CD8-positive, alpha-beta memory T cell (primary cell): ENCODE results near the gene PYM1. TPM values are rescaled to one million over a fixed set of nuclear protein-coding genes. Genes with fewer than 3 reads are reported as not detected.

ENCODE experiments used
- CTCF ChIA-PET: fragments of 350-600 bp; sonication (Branson Sonifier 250); formaldehyde crosslinking; loops from one replicate; lab custom pipeline; 2021; ENCODE audit warnings: antibody characterized with exemption; lab: Charles Lee
- POLR2A ChIA-PET: fragments of 350-600 bp; sonication (Branson Sonifier 250); formaldehyde crosslinking; loops from one replicate; lab custom pipeline; 2021; ENCODE audit warnings: antibody characterized with exemption; lab: Charles Lee
- DNase-seq, 5 donors: peaks; one replicate each; pipeline versions ENCODE4 v3.0.0 to v3.0.0-alpha.2; 2020 to 2022; ENCODE audit warnings: mixed read lengths in 1 of 5
- H3K27ac ChIP-seq: one replicate; pipeline ENCODE4 v1.7.0; 2013; ENCODE audit warnings: low read depth, mild to moderate bottlenecking, low read length, moderate library complexity
- H3K27me3 ChIP-seq: 2 replicates; pipeline ENCODE4 v1.7.0; 2013; ENCODE audit warnings: low read length, mild to moderate bottlenecking; ENCODE audit not compliant: insufficient read depth, poor library complexity, severe bottlenecking
- H3K36me3 ChIP-seq: 2 replicates; pipeline ENCODE4 v1.7.0; 2013; ENCODE audit warnings: mild to moderate bottlenecking, low read length, moderate library complexity; ENCODE audit not compliant: insufficient read depth
- H3K4me1 ChIP-seq: 2 replicates; pipeline ENCODE4 v1.7.0; 2013; ENCODE audit warnings: mild to moderate bottlenecking, low read length, moderate library complexity; ENCODE audit not compliant: insufficient read depth
- H3K4me3 ChIP-seq: 2 replicates; pipeline ENCODE4 v1.7.0; 2013; ENCODE audit warnings: mild to moderate bottlenecking, low read length
- H3K9me3 ChIP-seq: 2 replicates; pipeline ENCODE4 v1.7.0; 2013; ENCODE audit warnings: mild to moderate bottlenecking, low read length
- H3K27ac Mint-ChIP-seq, 8 donors: one replicate each; pipeline ENCODE4 v1.8.0; 2020 to 2021; ENCODE audit warnings: mixed read lengths in 8 of 8, mild to moderate bottlenecking in 6 of 8, inconsistent platforms in 3 of 8, moderate library complexity in 3 of 8
- H3K27me3 Mint-ChIP-seq, 2 donors: one replicate each; pipeline ENCODE4 v1.8.0; 2020 to 2021; ENCODE audit warnings: mixed read lengths in 2 of 2, mild to moderate bottlenecking in 1 of 2, moderate library complexity in 1 of 2
- H3K36me3 Mint-ChIP-seq, 3 donors: one replicate each; pipeline ENCODE4 v1.8.0; 2020 to 2021; ENCODE audit warnings: mixed read lengths in 3 of 3, inconsistent platforms in 1 of 3, mild to moderate bottlenecking in 1 of 3
- H3K4me1 Mint-ChIP-seq, 3 donors: one replicate each; pipeline ENCODE4 v1.8.0; 2020 to 2021; ENCODE audit warnings: mixed read lengths in 3 of 3, inconsistent platforms in 1 of 3, mild to moderate bottlenecking in 1 of 3
- H3K4me3 Mint-ChIP-seq, 7 donors: one replicate each; pipeline ENCODE4 v1.8.0; 2020 to 2021; ENCODE audit warnings: mixed read lengths in 7 of 7, mild to moderate bottlenecking in 6 of 7, moderate library complexity in 4 of 7, inconsistent platforms in 2 of 7
- H3K9me3 Mint-ChIP-seq, 5 donors: one replicate each; pipeline ENCODE4 v1.8.0; 2020 to 2022; ENCODE audit warnings: mixed read lengths in 5 of 5, mild to moderate bottlenecking in 3 of 5, moderate library complexity in 2 of 5, inconsistent platforms in 1 of 5
- polyA plus RNA-seq: library from polyadenylated mRNA; unstranded; fragments of 300-500 nt; fragmentation: Illumina TruSeq; gene quantifications from one replicate; pipeline ENCODE4 v1.2.3, GENCODE V29; 2021
- total RNA-seq, 2 experiments: library from RNA; stranded (reverse); gene quantifications; one replicate each; pipeline ENCODE4 v1.2.3, GENCODE V29; 2021

PYM1 gene
- total and polyA plus RNA-seq, 3 experiments from 2014 or later = 35.8 to 80.8 (median 38.4) TPM

DNA sequence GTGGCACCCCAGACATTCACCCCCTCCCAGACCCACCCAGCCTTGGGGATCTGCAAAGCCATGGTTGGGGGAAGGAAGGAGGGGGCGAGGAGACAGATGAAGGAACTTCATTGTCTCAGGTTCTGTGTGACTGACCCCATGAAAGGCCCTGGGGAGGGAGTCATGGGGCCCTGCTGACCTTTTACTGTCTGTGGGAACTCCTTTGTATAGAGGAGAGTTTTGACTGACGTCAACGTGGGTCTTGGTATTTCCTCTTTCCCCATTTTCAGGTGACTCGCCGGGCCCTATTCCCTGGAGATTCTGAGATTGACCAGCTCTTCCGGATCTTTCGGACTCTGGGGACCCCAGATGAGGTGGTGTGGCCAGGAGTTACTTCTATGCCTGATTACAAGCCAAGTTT lies 43.1 kb upstream of the PYM1 start:
- no peaks in the 10 kb centered on the region for H3K27me3 Mint-ChIP-seq
- no peaks in the 10 kb centered on the region for H3K9me3 ChIP-seq
- CTCF ChIA-PET = interaction anchor here (0.9 to 1.6 kb wide), 2 partner anchors 12 to 115 kb away, joined by 3 to 5 read pairs; no protein-coding TSS in a partner anchor

DNA sequence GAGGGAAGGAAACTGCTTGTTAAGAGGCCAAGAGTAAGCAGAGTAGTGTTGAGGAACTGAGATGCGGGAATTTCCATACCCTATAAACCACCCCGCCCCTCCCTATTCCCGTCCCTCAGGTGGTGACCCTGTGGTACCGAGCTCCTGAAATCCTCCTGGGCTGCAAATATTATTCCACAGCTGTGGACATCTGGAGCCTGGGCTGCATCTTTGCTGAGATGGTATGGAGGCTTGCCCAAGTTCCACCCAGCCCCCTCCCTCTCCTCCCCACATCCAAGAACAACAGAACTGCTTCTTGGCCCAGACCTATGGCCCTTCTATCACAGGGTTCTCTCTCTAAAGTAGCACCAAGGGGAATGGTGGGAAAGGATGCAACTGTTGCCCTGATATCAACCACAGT lies 41.7 kb upstream of the PYM1 start:
- H3K4me1 Mint-ChIP-seq = peaks cover 26 to 32% (median 29%) of the 10 kb centered on the region in 3 donors
- no peak overlapping the region for H3K27ac Mint-ChIP-seq
- Histone ChIP-seq H3K27me3 (no peaks in the 10 kb centered on the region), H3K4me1 (peaks cover 31% of the 10 kb centered on the region), H3K36me3 (no peaks in the 10 kb centered on the region), H3K27ac (no peak overlapping the region), H3K9me3 (no peaks in the 10 kb centered on the region), H3K4me3 (no peak overlapping the region)
- ChIA-PET CTCF (interaction anchor here (1.3 to 1.8 kb wide), 3 partner anchors 8 to 26 kb away, joined by 3 to 5 read pairs (median 3); no protein-coding TSS in a partner anchor), POLR2A (interaction anchor here (1.5 kb wide), 1 partner anchor 13 kb away, joined by 4 read pairs; no protein-coding TSS in a partner anchor)
- no peaks in the 10 kb centered on the region for H3K27me3 Mint-ChIP-seq
- DNase-seq = no peak
- peak overlapping the region in 1 of 7 donors; percentile 41 for H3K4me3 Mint-ChIP-seq
- peaks cover 0 to 11% (median 0%) of the 10 kb centered on the region in 3 donors for H3K36me3 Mint-ChIP-seq
- no peaks in the 10 kb centered on the region for H3K9me3 Mint-ChIP-seq

More for the DNA sequence above, 43.1 kb upstream of the PYM1 start:
- H3K4me1 Mint-ChIP-seq = peaks cover 25 to 26% (median 26%) of the 10 kb centered on the region in 3 donors
- Histone ChIP-seq H3K4me3 (no peak overlapping the region), H3K27ac (no peak overlapping the region), H3K4me1 (peaks cover 39% of the 10 kb centered on the region), H3K27me3 (no peaks in the 10 kb centered on the region), H3K36me3 (no peaks in the 10 kb centered on the region)
- peak overlapping the region in 1 of 7 donors; percentile 34 for H3K4me3 Mint-ChIP-seq
- DNase-seq = no peak
- peaks cover 0 to 12% (median 0%) of the 10 kb centered on the region in 3 donors for H3K36me3 Mint-ChIP-seq
- H3K9me3 Mint-ChIP-seq = no peaks in the 10 kb centered on the region
- POLR2A ChIA-PET = interaction anchor here (0.7 kb wide), 1 partner anchor 250 kb away, joined by 10 read pairs; no protein-coding TSS in a partner anchor
- H3K27ac Mint-ChIP-seq = peak overlapping the region in 1 of 8 donors; percentile 11

DNA sequence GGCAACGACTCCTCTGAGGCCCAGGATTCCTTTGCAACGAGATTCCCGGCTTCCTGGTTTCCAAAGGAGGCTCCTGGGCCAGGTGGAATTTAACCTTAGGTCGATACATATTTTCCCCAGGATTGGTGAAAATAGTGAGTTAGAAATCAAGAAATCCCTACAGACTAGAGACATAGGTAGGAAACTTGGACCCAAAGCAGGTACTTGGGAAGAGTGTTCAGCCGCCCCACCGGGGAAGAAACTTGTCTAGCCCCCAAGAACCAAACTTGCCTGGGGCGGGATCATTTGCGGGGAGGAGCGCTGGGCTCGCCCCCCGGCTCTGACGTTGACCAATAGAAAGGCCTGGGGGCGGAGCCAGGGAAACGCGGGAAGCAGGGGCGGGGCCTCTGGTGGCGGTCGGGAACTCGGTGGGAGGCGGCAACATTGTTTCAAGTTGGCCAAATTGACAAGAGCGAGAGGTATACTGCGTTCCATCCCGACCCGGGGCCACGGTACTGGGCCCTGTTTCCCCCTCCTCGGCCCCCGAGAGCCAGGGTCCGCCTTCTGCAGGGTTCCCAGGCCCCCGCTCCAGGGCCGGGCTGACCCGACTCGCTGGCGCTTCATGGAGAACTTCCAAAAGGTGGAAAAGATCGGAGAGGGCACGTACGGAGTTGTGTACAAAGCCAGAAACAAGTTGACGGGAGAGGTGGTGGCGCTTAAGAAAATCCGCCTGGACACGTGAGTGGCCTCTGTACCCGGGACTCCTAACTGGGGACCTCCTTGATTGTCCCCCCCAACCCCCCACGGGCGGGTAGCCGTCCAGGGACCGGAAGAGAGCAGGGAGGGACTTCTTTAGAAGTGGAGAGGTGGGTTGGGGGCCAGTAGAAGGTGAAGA lies 39.0 kb upstream of the PYM1 start, which contains the start of gene CDK2:
Gene CDK2, plus strand, starts transcription at position 423 of the 874 bp plus-strand sequence. Its CDS starts 179 bp downstream, at position 602.
- Histone ChIP-seq H3K27ac (peak within 1 kb of the TSS; percentile 71), H3K4me3 (peak within 1 kb of the TSS; percentile 82), H3K4me1 (peaks cover 21% of the 10 kb centered on the region), H3K9me3 (no peaks in the 10 kb centered on the region), H3K36me3 (no peaks in the 10 kb centered on the region), H3K27me3 (no peaks in the 10 kb centered on the region)
- DNase-seq = peak; percentile 83 to 92 (median 88)
- H3K27me3 Mint-ChIP-seq = no peaks in the 10 kb centered on the region
- peaks cover 26 to 32% (median 29%) of the 10 kb centered on the region in 3 donors for H3K4me1 Mint-ChIP-seq
- H3K4me3 Mint-ChIP-seq = peak within 1 kb of the TSS; percentile 87 to 96 (median 90)
- CTCF ChIA-PET = no interaction called here
- POLR2A ChIA-PET = interaction anchor here (0.6 kb wide), 1 partner anchor 39 kb away, joined by 5 read pairs; no protein-coding TSS in a partner anchor
- peaks cover 0 to 11% (median 0%) of the 10 kb centered on the region in 3 donors for H3K36me3 Mint-ChIP-seq
- peak within 1 kb of the TSS; percentile 57 to 97 (median 88) for H3K27ac Mint-ChIP-seq
- no peaks in the 10 kb centered on the region for H3K9me3 Mint-ChIP-seq

DNA sequence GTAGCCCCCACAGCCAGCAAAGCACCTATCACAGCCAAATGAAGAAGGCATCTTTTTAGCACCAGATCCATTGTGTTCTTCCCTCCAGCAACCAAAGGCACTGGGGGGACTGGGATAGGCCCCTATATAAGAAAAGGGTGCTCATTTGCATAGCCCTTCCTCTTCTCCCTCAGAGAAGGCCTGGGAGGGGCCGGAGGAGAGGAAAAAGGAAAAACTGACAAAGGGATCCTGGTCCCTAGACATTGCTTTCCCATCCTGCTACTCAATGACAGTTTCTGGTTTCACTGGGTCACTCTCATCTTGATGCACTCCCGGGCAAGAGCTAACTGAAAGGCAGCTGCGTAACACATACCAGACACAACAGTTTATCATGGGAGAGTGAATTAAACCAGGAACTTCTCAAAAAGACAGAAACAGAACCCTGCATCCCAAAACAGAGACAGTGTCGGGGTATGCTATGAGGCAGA lies 38.3 kb upstream of the PYM1 start, which contains the start of gene PMEL:
Gene PMEL, minus strand, starts transcription at position 102 of the 467 bp plus-strand sequence. Its CDS starts 31 bp downstream, at position 71.
- Histone ChIP-seq H3K4me1 (peaks cover 21% of the 10 kb centered on the region), H3K36me3 (no peaks in the 10 kb centered on the region), H3K4me3 (peak within 1 kb of the TSS; percentile 82), H3K27ac (peak within 1 kb of the TSS; percentile 71), H3K9me3 (no peaks in the 10 kb centered on the region), H3K27me3 (no peaks in the 10 kb centered on the region)
- no peaks in the 10 kb centered on the region for H3K9me3 Mint-ChIP-seq
- H3K27me3 Mint-ChIP-seq = no peaks in the 10 kb centered on the region
- POLR2A ChIA-PET = interaction anchor here (0.9 kb wide), 1 partner anchor 211 kb away, joined by 5 read pairs; no protein-coding TSS in a partner anchor
- peak within 1 kb of the TSS; percentile 57 to 97 (median 86) for H3K27ac Mint-ChIP-seq
- H3K36me3 Mint-ChIP-seq = peaks cover 0 to 10% (median 0%) of the 10 kb centered on the region in 3 donors
- peak within 1 kb of the TSS; percentile 87 to 96 (median 90) for H3K4me3 Mint-ChIP-seq
- peaks cover 26 to 32% (median 29%) of the 10 kb centered on the region in 3 donors for H3K4me1 Mint-ChIP-seq
- no peak for DNase-seq
- CTCF ChIA-PET = no interaction called here

DNA sequence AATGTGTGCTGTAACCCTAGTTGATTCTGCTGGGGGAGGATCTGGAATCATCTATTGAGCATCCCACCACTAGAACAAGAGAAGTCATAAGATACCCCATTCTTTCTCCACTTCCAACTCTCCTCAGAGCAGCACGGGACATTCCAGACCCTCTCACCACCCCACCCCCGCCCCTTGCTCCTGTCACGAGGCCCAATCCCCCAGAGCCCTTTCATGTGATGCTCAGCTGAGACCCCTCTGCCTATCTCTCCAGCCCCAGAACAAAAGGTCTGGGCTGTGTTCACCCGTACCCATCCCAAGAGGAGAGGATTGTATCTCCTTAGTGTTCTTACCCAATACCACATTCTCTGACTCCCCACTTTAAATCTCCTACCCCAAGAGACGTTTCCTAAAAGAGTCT lies 37.5 kb upstream of the PYM1 start:
- H3K27ac Mint-ChIP-seq = peak overlapping the region in 3 of 8 donors; percentile 66 to 90 (median 87)
- no peak for DNase-seq
- Histone ChIP-seq H3K9me3 (no peaks in the 10 kb centered on the region), H3K4me1 (peaks cover 21% of the 10 kb centered on the region), H3K36me3 (no peaks in the 10 kb centered on the region), H3K4me3 (no peak overlapping the region), H3K27ac (no peak overlapping the region), H3K27me3 (no peaks in the 10 kb centered on the region)
- peak overlapping the region in 6 of 7 donors; percentile 47 to 90 (median 88) for H3K4me3 Mint-ChIP-seq
- ChIA-PET CTCF (no interaction called here), POLR2A (interaction anchor here (0.9 kb wide), 1 partner anchor 211 kb away, joined by 5 read pairs; no protein-coding TSS in a partner anchor)
- peaks cover 0 to 7% (median 0%) of the 10 kb centered on the region in 3 donors for H3K36me3 Mint-ChIP-seq
- H3K4me1 Mint-ChIP-seq = peaks cover 26 to 32% (median 29%) of the 10 kb centered on the region in 3 donors
- H3K27me3 Mint-ChIP-seq = no peaks in the 10 kb centered on the region
- no peaks in the 10 kb centered on the region for H3K9me3 Mint-ChIP-seq

DNA sequence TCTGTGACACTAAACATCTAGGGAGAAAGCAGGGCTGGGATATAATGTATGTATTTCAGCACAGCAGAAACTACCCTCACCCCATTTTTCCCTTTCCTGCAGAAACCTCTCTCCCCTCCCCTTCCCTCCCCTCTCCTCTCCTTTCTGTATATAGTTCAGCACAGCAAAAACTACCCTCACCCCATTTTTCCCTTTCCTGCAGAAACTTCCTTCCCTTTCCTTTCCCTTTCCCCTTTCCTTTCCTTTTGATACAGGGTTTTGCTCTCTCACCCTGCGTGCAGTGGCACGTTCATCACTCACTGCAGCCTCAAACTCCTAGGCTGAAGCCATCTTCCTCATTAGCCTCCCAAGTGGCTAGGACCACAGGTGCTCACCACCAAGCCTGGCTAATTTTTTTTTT lies 36.1 kb upstream of the PYM1 start:
- H3K27ac Mint-ChIP-seq = no peak overlapping the region

DNA sequence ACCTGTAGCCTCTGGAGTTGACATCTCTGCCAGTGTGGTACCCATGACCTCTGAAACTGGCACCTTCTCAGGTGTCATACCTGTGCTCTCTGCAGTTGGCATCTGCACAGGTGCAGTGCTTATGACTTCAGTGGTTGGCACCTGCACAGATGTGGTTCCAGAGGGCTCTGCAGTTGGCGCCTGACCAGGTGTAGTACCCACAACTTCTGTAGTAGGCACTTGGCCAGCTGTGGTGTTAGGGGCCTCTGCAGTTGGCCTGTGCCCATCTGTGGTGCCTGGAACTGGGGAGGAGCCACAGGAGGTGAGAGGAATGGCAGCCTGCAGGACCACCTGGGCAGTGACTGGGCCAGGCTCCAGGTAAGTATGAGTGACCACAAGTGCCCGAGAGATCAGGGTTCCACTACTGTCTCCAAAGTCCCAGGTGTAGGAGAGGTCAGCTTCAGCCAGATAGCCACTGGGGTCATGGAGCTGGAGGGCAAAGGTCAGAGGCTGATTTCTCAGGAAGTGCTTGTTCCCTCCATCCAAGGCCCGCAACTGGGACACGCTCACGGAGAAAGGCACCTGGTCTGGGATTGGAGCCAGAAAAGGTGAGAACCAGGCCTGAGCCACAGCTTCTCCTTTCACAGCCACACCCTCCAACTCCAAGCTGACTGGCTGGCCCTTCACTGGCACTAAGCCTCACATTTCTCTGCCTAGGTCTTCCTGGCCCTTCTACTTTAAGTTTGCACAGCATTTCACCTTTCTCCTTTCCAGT lies 29.6 kb upstream of the PYM1 start:
- Mint-ChIP-seq H3K4me3 (no peak overlapping the region), H3K27me3 (no peaks in the 10 kb centered on the region), H3K36me3 (peaks cover 0 to 35% (median 5%) of the 10 kb centered on the region in 3 donors), H3K9me3 (no peaks in the 10 kb centered on the region), H3K4me1 (peaks cover 8 to 18% (median 11%) of the 10 kb centered on the region in 3 donors), H3K27ac (peak overlapping the region; percentile 70 to 96 (median 82))
- Histone ChIP-seq H3K4me3 (no peak overlapping the region), H3K4me1 (peaks cover 11% of the 10 kb centered on the region), H3K36me3 (peaks cover 19% of the 10 kb centered on the region), H3K27me3 (no peaks in the 10 kb centered on the region), H3K27ac (no peak overlapping the region), H3K9me3 (no peaks in the 10 kb centered on the region)
- ChIA-PET POLR2A (interaction anchor here (0.8 to 2.4 kb wide), 5 partner anchors 9 to 27 kb away, joined by 3 to 12 read pairs (median 4); partner anchors contain the start of gene RAB5B), CTCF (no interaction called here)
- no peak for DNase-seq

More for the DNA sequence above, 36.1 kb upstream of the PYM1 start:
- DNase-seq = no peak
- peak overlapping the region in 1 of 7 donors; percentile 34 for H3K4me3 Mint-ChIP-seq
- H3K9me3 Mint-ChIP-seq = no peaks in the 10 kb centered on the region
- H3K36me3 ChIP-seq = no peaks in the 10 kb centered on the region
- H3K9me3 ChIP-seq = no peaks in the 10 kb centered on the region
- H3K27ac ChIP-seq = no peak overlapping the region
- H3K4me1 Mint-ChIP-seq = peaks cover 26 to 32% (median 29%) of the 10 kb centered on the region in 3 donors
- peaks cover 21% of the 10 kb centered on the region for H3K4me1 ChIP-seq
- CTCF ChIA-PET = no interaction called here
- no peaks in the 10 kb centered on the region for H3K27me3 Mint-ChIP-seq
- POLR2A ChIA-PET = no interaction called here
- H3K4me3 ChIP-seq = no peak overlapping the region
- peaks cover 0 to 6% (median 0%) of the 10 kb centered on the region in 3 donors for H3K36me3 Mint-ChIP-seq
- no peaks in the 10 kb centered on the region for H3K27me3 ChIP-seq
